GM12864 (cell line): ENCODE results near the gene OXT.
"Not testable (repeated sequence)": the region's sequence is repeated elsewhere in the genome, so short reads cannot be mapped to it uniquely, and the experiment has no call there.

Experiments
- DNase-seq: peaks from one replicate; pipeline ENCODE4 v3.0.0-alpha.2; 2011; ENCODE audit warnings: low read depth
- H3K4me3 ChIP-seq: 2 replicates; pipeline ENCODE4 v1.5.1; 2011; ENCODE audit warnings: mild to moderate bottlenecking, low read depth, low read length, control low read depth
- CTCF ChIP-seq: IDR thresholded peaks from 2 replicates; pipeline ENCODE4 v1.5.1; 2011; ENCODE audit warnings: low read depth, mild to moderate bottlenecking, moderate library complexity, low read length, control low read depth, inconsistent platforms; ENCODE audit errors: missing control alignments

The OXT gene

GRCh38 chr20:3109350-3110302 is 38.2 kb downstream of the OXT start:
- TF ChIP-seq CTCF = no peak
- no peak for DNase-seq
- no peak overlapping the region for H3K4me3 ChIP-seq

- no peak for TF ChIP-seq CTCF
- no peak overlapping the region for H3K4me3 ChIP-seq
- DNase-seq = no peak
These were observed 40.1 kb downstream of the OXT start for GRCh38 chr20:3111507-3111906.

- TF ChIP-seq CTCF = no peak
- H3K4me3 ChIP-seq = no peak overlapping the region
- DNase-seq = no peak
These were observed 40.6 kb downstream of the OXT start for GRCh38 chr20:3111995-3112394.

- TF ChIP-seq CTCF = peak; percentile 77
- DNase-seq = no peak
- H3K4me3 ChIP-seq = no peak overlapping the region
These were observed 44.0 kb downstream of the OXT start for GRCh38 chr20:3115190-3116107.

GRCh38 chr20:3116341-3116740 is 44.9 kb downstream of the OXT start:
- TF ChIP-seq CTCF = no peak
- no peak for DNase-seq

GRCh38 chr20:3117839-3118379 is 46.5 kb downstream of the OXT start:
- peak; percentile 36 for TF ChIP-seq CTCF
- not testable (repeated sequence) for H3K4me3 ChIP-seq, DNase-seq

More at GRCh38 chr20:3116341-3116740, 44.9 kb downstream of the OXT start:
- no peak overlapping the region for H3K4me3 ChIP-seq
